NCI-H2107 treated with DMSO at 0.1 percent for 48 hours (cell line): ENCODE data around the gene EPHA5.

Experiments
- DNase-seq: peaks from one replicate; lab custom pipeline; 2025; ENCODE audit not compliant: unreplicated experiment; lab: John Stamatoyannopoulos, UW

The EPHA5 gene

DNA sequence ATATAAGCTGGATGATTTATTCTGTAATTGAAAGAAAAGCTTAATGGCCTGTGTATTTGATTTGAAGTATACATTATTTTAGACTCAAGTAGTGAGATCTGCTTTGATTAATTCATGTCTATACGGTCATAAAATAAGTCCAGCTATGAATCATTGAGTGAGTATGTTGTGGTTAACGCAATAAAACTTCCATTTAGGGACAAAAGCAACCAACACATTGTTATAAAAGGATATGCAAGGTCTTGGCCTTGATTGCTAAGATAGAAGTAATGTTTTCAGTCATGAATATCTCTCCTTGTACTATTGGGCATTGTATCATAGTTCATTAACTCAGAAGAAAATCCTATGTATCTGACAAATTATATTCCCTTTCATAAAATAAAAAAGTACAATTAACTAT, 162.1 kb downstream of the EPHA5 start:
- DNase-seq = no peak

DNA sequence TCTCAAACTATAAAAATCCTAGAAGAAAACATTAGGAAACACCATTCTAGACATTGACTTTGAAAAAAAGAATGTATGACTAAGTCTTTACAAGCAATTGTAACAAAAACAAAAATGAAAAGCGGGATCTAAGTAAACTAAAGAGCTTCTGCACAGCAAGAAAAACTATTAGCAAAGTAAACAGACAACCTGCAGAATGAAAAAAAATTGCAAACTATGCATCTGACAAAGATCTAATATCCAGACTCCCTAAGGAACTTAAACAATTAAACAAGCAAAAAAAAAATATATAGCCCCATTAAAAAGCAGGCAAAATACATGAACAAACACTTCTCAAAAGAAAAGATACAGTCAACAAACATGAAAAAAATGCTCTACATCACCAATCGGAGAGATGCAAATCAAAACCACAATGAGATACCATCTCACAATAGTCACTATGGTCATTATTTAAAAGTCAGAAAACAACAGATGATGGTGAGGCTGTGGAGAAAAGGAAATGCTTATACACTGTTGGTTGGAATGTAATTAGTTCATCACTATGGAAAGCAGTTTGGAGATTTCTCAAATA, 168.1 kb downstream of the EPHA5 start:
- DNase-seq = no peak

DNA sequence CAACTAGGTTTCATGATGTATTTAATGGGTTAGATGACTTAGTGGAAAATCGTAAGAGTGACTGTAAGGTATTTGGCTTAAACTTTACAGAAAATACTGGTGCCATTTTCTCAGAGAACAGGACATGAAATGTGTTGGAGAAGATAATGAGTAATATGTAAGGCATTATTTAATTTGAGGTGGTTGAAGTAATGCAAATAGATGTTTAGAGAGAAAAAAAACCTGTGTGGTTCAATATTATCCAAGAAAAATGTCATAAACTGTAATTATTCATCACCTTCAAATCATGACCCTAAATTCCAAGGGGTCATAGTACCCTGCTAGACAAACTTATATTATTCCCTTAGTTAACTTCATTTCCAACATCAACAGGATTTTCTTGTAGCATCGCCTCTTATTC, 171.7 kb downstream of the EPHA5 start:
- DNase-seq = no peak

DNA sequence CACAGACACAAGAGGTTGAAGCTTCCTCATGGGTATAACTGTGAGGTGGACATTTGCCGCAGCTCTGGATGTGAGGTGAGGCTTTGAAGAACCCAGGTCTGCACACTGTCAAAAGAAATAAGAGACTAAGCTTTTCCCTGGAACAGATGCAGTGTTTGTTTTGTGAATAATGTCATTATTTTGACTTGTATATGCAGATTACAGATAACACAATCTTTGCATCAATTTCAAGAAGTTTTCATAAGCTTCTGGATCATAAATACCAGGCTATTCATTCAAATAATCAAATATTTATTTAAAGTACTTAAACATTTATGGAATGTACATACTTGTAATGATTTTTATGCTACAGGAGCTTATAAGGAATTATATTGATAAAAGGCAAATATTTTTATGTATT, 174.8 kb downstream of the EPHA5 start:
- no peak for DNase-seq

DNA sequence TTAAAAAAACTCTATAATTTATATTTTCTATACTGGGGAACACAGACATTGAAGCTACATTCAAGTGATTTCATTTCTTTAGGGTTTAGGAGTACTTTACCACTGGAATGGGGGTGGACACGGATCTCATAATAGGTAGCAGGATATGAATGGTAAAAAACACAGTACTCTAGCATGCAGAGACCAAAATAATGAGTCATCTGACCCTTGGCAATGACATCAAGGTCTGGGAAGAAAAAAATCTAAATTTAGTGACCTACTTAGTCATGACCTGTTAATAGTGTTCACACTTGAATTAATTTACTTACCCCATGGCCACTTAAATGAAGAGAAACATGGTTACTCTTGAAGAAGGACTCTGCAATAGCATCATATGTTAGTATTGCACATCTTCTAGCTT, 187.9 kb downstream of the EPHA5 start:
- DNase-seq = no peak

DNA sequence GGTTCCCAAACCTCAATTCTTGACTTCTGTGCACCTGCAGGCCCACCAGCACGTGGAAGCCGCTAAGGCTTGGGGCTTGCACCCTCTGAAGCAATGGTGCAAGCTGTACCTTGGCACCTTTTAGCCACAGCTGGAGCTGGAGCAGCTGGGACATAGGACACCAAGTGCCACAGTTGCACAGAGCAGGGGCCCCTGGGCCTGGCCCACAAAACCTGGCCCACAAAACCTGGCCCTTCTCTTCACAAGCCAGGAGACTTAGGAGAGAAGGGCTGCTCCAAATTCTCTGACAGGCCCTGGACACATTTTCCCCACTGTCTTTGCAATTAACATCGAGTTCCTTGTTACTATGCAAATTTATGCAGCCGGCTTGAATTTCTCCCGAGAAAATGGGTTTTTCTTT, 197.8 kb downstream of the EPHA5 start:
- DNase-seq = no peak

DNA sequence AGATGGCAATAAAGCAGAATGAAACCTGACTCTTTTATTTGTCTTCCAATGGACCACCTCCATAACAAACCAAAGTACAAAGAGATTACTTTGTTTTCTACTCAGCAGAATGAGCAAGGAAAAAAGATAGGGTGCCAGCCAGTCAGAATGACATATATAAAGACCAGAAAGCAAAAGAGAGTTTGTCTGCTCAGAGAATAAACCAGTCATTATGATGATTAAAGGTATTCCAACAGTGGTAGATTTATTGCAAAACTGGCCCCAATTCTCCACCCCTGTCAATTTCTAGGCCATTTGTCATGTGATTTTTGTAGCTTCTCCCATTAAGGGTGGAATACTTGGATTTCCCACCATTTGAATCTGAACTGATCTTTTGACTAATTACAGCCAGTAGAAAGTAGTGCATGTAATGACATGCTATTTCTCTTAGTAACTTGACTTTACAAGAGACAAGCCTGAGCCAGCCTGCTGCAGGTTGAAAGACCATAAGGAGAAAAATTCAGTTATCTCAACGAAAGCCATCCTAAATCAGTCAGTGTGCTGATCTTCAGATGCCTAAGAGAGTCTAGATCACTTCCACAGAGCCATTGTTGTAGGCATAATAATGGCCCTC, 203.1 kb downstream of the EPHA5 start:
- no peak for DNase-seq

DNA sequence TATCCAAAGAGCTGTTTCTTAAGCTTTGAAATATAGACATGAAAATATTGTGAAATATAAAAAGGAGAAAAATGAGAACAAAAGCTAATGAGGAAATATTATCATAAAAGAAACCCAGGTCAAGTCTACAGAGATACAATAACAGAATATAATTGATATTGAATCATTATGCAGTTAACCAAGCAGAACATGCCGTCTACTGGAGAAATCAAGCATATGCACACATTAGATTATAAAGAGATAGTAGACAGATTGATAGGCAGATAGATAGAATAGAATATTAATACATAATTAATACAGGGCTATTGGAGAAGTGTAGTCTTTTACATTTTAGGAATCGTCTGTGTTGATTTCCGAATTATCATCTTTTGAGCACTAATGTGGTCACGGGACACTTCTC, 208.5 kb downstream of the EPHA5 start:
- DNase-seq = no peak

DNA sequence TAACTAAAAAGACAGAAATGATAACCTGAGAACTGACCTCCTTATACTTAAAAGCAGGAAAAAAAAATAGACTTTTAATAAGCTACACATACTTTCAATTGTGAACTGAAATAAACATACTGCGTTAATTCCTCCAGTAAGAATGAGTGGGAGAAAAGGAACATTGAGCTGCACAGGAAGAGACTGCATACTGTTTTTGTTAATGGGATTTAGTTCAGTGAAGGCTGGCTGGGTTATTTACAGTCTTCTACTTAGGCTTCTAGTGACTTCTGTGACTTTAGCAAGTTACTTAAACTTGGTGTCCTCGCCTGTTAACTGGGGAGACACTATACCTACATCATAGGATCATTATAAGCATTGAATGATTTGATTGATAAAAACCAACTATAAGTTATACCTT, 213.3 kb downstream of the EPHA5 start:
- no peak for DNase-seq

DNA sequence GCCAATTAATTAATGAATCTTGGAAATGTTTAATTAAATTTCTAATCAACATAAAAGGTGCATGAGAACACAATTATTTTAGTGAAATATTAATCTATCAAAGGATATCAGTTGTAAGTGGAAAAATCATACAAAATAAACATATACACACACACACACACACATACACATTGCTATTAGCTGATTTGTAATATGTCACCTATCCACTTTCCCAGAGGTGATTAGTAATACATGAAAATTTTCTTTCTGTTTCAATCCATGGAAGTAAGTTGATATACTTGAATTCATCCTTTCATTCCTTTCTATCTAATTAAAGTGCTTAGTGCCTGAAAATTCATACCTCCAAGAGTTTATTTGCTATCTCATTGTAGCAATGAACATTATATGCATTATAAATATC, 213.7 kb downstream of the EPHA5 start:
- no peak for DNase-seq

DNA sequence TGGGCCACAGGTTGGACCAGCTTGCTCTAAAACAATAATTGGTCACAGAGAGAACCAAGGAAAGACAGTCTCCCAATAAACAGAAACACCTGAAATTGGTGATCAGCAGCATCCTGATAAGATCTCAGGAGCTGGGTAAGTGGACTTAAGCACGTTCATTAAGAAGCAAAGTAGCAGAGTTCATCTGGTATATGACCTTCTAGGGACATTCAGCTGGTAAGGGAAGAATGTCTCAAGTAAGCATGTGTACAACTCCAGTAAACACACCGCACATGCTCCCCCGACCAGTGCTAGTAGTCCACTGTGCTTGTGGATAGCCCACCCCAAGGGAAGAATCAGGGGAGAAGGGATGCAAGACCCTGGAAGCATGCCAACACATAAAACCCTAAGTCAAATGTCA, 216.9 kb downstream of the EPHA5 start:
- DNase-seq = no peak

DNA sequence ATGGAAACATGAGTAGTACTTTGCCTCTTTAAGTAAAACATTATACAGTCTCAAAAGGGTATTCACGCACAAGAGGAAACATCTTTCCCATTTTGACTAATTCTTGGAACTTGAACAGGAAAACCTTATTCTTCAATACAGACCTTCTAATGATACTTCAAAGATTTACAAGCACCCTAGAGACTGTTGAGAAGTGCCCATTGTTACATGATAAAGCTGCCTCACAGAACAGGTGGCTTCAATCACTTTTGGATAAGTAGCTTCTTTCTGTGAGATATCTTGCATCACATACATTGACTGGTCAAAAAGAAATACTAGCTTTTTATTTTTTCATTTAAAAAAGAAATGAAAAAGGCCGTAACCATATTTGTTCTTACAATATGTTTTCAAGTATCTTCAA, 219.4 kb downstream of the EPHA5 start:
- DNase-seq = peak; percentile 27

DNA sequence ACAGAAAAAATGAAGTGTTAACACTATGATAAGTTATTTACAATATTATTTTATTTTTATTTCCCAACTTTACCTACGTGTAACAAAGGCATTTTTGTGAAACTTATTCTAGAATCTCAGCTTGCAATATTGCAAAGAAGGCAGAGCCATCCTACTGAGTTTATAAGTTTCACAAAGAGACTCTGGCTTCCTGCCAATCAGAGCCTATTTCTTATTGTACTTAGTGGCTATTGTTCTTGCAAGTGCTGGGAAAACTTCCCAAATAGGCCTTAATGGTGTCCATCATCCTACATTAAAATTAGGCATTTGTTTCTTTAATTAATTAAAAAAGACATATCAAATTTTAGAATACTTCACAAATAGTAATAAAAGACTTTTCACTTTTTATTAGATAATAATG, 233.2 kb downstream of the EPHA5 start:
- DNase-seq = no peak

DNA sequence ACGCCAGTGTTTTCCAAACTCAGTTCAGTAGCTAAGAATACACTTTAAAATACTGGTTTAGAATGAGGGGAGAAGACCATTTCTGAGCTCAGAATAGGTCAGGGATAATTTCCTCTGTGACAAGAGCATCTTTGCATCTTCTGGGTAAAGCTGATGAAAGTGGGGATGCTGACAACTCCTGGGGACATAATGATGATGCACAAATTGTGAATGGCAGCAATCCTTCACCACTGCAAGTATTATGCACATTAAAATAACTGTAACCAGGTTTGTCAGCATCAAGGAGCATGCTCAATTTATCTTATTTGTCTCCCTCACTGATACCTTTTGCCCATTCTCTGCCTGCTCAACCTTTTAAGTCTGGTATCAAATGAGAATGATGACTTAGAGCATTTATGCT, 248.2 kb downstream of the EPHA5 start:
- no peak for DNase-seq

DNA sequence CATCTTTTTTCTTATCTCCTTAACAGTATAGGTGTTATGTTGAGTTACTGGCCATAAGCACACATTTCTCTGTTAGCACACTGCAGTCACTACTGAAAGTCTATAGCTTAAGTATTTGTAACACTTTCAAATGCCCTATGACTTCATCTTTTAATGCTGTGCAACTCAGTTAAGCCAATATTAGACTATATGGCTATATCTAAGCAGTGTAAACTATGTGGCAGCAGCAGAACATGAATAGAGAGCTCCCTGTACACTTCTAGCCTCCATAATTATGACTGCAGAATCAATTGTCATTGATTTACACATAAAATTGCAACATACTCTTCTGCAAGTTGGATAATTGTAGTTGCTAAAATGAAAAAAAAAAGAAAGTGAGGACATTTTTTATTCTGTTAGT, 250.3 kb downstream of the EPHA5 start:
- DNase-seq = no peak

DNA sequence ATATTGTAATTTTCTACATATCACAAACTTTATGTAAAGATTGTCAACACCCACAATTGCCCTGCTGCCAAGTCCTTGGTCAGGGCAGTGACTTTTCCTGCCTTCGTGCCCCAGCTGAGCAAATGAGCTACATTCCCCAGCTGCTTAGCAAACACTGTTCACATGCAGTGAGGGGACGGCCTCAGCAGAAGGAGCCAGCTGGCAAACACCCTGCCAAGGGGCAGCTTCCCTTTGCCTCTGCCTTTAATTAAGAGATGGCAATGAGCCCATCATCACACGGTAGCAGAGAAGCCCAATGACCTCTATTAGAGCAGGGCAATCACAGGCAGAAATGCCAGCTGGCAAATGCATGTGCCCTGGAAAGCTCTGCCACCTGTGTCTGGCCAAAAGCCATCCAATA, 253.4 kb downstream of the EPHA5 start:
- peak; percentile 20 for DNase-seq

DNA sequence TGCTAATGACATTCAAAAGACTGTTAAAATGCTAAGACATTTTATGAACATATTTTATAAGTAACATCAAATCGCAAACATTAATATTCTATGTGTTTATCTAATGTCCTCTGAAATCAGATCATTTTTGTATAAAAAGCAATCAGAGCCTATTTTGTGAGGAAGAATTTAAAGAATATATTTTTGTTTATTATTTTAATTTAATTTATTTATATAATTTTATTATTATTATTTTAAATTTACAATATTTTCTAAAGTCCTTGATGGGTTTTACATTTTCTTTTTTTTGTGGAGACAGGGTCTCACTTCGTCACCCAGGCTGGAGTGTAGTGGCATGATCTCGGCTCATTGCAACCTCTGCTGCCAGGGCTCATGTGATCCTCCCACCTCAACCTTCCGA, 262.8 kb downstream of the EPHA5 start:
- no peak for DNase-seq

DNA sequence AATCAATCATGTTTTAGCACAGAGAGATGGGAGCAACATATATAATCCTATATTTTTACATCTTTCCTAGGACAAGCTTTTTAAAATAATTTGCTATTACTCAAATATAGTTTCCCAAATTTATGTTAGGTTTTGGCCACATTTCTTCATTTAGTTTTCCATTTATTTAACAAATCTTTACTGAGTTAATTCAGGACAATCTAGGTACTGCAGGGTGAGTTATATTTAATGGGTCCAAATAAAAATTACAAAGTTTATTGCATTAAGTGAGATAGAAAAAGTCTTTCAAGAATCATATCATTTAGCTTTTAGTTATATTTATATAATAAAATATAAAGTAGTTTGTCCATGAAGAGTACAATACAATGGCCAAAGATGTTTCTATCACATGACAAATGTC, 269.2 kb downstream of the EPHA5 start:
- DNase-seq = no peak

DNA sequence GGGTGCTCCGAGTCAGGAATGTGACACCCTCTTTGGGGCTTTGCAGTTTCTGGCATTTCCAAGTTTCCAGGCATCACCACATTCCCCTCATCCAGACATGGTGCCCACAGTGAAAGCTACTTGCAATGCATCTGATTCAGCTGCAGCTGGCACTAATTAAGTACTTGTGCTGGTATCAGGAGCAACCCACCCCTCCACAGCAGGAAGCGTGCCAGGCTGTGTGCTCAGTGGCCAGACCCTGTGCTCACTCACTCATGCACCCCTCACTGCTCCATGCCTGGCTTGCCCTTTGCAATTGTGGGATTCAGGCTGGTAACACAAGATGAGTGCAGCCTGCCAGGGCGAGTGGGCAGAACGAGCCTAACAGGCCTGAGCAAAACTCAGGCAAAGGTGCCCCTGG, 271.2 kb downstream of the EPHA5 start:
- DNase-seq = no peak

DNA sequence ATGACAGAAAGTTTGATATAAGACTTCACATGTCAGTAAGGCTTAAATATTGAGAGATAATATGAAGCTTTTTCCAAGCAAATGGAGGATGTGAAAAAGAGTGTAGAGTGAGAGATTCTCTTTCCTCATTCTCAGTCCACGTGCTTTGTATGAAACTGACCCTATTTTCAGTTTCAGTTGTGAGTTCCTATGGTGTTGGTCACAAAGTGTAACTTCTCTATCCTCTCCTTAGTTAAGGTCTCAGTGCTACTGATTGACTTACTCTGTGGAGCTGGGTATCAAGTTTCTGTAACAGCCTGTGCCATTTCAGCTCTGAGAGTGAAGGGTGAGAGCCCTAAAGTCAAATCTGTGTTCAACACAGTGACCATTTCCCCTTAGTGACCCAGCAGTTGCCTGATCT, 277.2 kb downstream of the EPHA5 start:
- no peak for DNase-seq

DNA sequence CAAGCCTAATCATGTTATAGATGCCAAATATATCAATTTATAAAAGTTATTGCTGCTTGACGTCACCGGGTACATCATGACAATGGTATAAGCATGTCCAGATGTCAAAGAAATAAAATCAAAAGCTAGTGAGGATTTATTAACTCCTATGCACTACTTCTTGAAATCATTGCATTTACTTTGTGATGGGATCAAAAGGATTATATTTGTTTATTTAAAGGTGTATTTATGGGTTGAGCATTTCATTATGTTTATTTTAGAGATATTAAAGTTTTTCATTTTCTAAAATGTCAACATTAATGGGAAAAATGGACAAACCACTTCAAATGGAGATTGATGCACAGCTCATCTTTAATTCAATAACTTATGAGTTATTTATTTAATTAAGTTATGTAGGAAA, 277.8 kb downstream of the EPHA5 start:
- no peak for DNase-seq

DNA sequence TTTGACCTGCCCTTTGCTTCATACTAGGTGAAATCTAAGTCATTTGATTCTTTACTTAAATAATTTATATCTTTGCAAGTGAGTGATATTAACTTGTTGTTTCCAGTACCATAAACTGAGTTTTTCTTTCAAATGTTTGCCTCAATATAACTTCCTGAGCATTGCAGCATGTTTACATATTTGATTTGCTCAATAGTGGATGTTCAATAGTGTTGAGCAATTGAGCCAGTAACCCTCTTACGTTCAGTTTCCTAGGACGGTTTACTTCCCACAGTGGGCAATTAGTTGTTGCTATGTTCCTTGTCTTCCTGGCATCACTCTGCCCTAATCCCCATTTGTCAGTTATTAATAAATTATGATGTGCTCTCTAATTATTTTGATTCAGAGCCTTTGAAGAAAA, 278.5 kb downstream of the EPHA5 start:
- no peak for DNase-seq

DNA sequence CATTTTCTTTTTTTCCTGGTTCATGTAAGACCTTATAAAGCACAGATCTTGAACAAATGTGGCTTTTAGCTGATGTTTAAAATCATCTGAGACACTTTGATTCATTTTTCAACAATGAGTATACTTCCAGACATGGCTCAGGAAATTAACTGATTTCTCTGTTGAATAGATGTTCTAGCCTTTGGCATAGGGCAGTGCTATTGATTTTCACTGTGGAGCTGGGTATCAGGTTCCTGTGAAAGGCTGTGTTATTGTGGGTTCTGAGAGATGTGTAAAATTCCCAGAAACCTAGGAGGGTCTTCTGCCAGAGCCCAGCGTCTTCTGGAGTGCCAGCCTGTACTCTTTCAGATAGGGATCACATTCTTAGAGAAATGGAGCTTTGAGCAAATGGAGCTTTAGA, 278.9 kb downstream of the EPHA5 start:
- peak; percentile 5 for DNase-seq

DNA sequence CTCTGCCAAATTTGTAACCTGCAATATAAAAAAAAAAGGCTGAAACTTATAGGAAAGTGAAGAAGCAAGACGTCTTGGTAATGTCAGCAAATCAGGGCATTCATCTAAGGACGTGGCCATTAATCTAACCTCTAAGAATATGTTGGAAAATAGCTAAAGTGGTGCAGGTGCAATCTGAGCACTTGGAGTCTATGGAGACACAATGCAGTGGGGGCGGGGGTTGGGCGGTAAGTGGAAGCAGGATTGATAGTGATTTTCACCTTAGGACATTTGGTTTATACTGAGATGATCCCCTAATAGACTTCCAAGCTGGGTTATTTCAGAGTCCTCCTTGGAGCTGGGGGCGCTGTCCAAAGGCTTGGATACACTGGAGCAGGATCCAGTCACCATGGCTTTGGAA, 283.4 kb downstream of the EPHA5 start:
- no peak for DNase-seq
